Measurements from ENCODE around the gene TNS4. TPM values are rescaled to one million over a fixed set of nuclear protein-coding genes. Genes with fewer than 3 reads are reported as not detected.

Gene TNS4
- total RNA-seq, 4 donors from 2014 or later: 730 to 1,745 (median 1,078) TPM

- no peaks in the 10 kb centered on the region for H3K9me3 ChIP-seq
- no peak for DNase-seq (ENCODE audit: low spot score in 2 of 2)
- H3K27me3 ChIP-seq: no peaks in the 10 kb centered on the region
- peaks cover 23% of the 10 kb centered on the region for H3K36me3 ChIP-seq
- H3K27ac ChIP-seq: no peak overlapping the region
- peaks cover 67% of the 10 kb centered on the region for H3K4me1 ChIP-seq
- TF ChIP-seq CTCF (IDR thresholded peaks at IDR 0.05) (no peak), EP300 (IDR thresholded peaks at IDR 0.05) (no peak), POLR2A (IDR thresholded peaks at IDR 0.05) (no peak), POLR2AphosphoS5 (IDR thresholded peaks at IDR 0.05) (no peak)
- H3K4me3 ChIP-seq: no peak overlapping the region
- 79% methylated on average over 12 of the region's 12 CpGs for WGBS
These were observed 42.5 kb downstream of the TNS4 start for GRCh38 chr17:40458851-40459482.

- Histone ChIP-seq H3K36me3 (peaks cover 31% of the 10 kb centered on the region), H3K27ac (no peak overlapping the region), H3K9me3 (no peaks in the 10 kb centered on the region), H3K4me1 (peaks cover 67% of the 10 kb centered on the region), H3K27me3 (no peaks in the 10 kb centered on the region), H3K4me3 (no peak overlapping the region)
- no peak for DNase-seq (ENCODE audit: low spot score in 2 of 2)
- TF ChIP-seq POLR2A (IDR thresholded peaks at IDR 0.05) (no peak), EP300 (IDR thresholded peaks at IDR 0.05) (no peak), POLR2AphosphoS5 (IDR thresholded peaks at IDR 0.05) (peak in 1 of 3 donors; percentile 16)
- 27% methylated on average over 11 of the region's 16 CpGs for WGBS
These were observed 43.2 kb downstream of the TNS4 start for GRCh38 chr17:40457964-40458791.

GRCh38 chr17:40457369-40457768, 44.1 kb downstream of the TNS4 start:
- 73% methylated on average over 3 of the region's 3 CpGs for WGBS
- H3K36me3 ChIP-seq: peaks cover 38% of the 10 kb centered on the region
- H3K9me3 ChIP-seq: no peaks in the 10 kb centered on the region

GRCh38 chr17:40456396-40456951, 44.9 kb downstream of the TNS4 start:
- Histone ChIP-seq H3K27ac (peak overlapping the region; percentile 50), H3K4me3 (no peak overlapping the region), H3K36me3 (peaks cover 38% of the 10 kb centered on the region), H3K4me1 (peaks cover 65% of the 10 kb centered on the region), H3K27me3 (no peaks in the 10 kb centered on the region), H3K9me3 (no peaks in the 10 kb centered on the region)
- WGBS: 75% methylated on average over 4 of the region's 16 CpGs
- DNase-seq (ENCODE audit: low spot score in 2 of 2): no peak
- TF ChIP-seq EP300 (IDR thresholded peaks at IDR 0.05): no peak
- no peak for TF ChIP-seq POLR2A (IDR thresholded peaks at IDR 0.05)
- no peak for TF ChIP-seq CTCF (IDR thresholded peaks at IDR 0.05)
- no peak for TF ChIP-seq POLR2AphosphoS5 (IDR thresholded peaks at IDR 0.05)

More at GRCh38 chr17:40457369-40457768, 44.1 kb downstream of the TNS4 start:
- peaks cover 65% of the 10 kb centered on the region for H3K4me1 ChIP-seq
- H3K4me3 ChIP-seq: no peak overlapping the region
- no peak for DNase-seq (ENCODE audit: low spot score in 2 of 2)
- TF ChIP-seq POLR2A (IDR thresholded peaks at IDR 0.05) (no peak), EP300 (IDR thresholded peaks at IDR 0.05) (no peak), POLR2AphosphoS5 (IDR thresholded peaks at IDR 0.05) (no peak), CTCF (IDR thresholded peaks at IDR 0.05) (no peak)
- no peaks in the 10 kb centered on the region for H3K27me3 ChIP-seq
- H3K27ac ChIP-seq: peak overlapping the region; percentile 50

GRCh38 chr17:40454613-40454995, 46.8 kb downstream of the TNS4 start:
- Histone ChIP-seq H3K27me3 (no peaks in the 10 kb centered on the region), H3K36me3 (peaks cover 38% of the 10 kb centered on the region), H3K9me3 (no peaks in the 10 kb centered on the region), H3K27ac (no peak overlapping the region), H3K4me3 (no peak overlapping the region), H3K4me1 (peaks cover 67% of the 10 kb centered on the region)
- no peak for TF ChIP-seq CTCF (IDR thresholded peaks at IDR 0.05)
- TF ChIP-seq POLR2A (IDR thresholded peaks at IDR 0.05): no peak
- no peak for TF ChIP-seq EP300 (IDR thresholded peaks at IDR 0.05)
- no peak for TF ChIP-seq POLR2AphosphoS5 (IDR thresholded peaks at IDR 0.05)
- 55% methylated on average over 2 of the region's 2 CpGs for WGBS
- DNase-seq (ENCODE audit: low spot score in 2 of 2): no peak

Data from suprapubic skin (tissue), 4 donors.